Adrenal gland (tissue), 5 donors: ENCODE measurements around the gene KCNC1.

Source experiments
- POLR2A ChIP-seq, 2 donors: fragments of 450-650 bp; IDR thresholded peaks; one replicate each; pipeline ENCODE4 v1.6.1; 2017; ENCODE audit warnings: antibody characterized with exemption in 2 of 2, mild to moderate bottlenecking in 2 of 2, moderate library complexity in 1 of 2
- TF ChIP-seq, protein P1 (sequence below), 6 experiments: fragments of 450-650 bp in 4 of 6; fragments of 200-600 bp in 2 of 6; sonication (generic) in 1 of 6; IDR thresholded peaks; 1 replicate in 5 of 6; 2 replicates in 1 of 6; pipeline versions ENCODE4 v1.5.1 to v1.8.0; 2016 to 2021; ENCODE audit warnings: antibody characterized with exemption in 6 of 6, mild to moderate bottlenecking in 2 of 6, moderate library complexity in 1 of 6
- donor health status: DM: no; HTN: no; CAD: no.

DNA sequence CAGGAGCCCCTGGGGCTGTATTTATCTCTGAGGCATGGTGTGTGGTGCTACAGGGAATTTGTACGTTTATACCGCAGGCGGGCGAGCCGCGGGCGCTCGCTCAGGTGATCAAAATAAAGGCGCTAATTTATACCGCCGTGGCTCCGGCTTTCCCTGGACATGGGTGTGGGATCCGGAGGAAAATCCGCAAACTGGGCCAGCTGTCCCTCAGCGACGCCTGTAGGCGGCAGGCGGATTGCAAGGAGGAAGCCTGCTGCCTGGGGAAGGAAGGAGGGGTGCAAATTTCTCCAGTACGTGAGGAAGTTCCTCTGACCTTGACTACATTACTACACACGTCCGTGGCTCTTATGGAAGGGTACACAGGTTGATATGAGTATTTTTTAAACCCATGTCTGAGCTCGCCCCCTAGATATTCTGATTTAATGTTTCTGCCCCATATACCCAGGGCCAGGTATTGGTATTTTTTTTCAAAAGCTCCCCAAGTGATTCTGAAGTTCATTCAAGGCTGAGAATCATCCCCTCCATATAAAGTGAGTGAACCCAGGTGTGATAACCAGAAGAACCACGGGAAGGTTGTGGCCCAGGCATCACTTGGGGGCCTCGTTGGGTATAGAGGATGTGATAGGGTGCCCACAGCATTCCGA is 12.5 kb upstream of the KCNC1 start:
- TF ChIP-seq, protein P1, sequence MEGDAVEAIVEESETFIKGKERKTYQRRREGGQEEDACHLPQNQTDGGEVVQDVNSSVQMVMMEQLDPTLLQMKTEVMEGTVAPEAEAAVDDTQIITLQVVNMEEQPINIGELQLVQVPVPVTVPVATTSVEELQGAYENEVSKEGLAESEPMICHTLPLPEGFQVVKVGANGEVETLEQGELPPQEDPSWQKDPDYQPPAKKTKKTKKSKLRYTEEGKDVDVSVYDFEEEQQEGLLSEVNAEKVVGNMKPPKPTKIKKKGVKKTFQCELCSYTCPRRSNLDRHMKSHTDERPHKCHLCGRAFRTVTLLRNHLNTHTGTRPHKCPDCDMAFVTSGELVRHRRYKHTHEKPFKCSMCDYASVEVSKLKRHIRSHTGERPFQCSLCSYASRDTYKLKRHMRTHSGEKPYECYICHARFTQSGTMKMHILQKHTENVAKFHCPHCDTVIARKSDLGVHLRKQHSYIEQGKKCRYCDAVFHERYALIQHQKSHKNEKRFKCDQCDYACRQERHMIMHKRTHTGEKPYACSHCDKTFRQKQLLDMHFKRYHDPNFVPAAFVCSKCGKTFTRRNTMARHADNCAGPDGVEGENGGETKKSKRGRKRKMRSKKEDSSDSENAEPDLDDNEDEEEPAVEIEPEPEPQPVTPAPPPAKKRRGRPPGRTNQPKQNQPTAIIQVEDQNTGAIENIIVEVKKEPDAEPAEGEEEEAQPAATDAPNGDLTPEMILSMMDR (IDR thresholded peaks at IDR 0.05): peak in 1 of 6 experiments; percentile 23
- TF ChIP-seq POLR2A (IDR thresholded peaks at IDR 0.05): no peak
